PC-9 (cell line): ENCODE measurements around the gene PI4K2B. TPM values are rescaled to one million over a fixed set of nuclear protein-coding genes. Genes with fewer than 3 reads are reported as not detected.

Source experiments
- Bru-seq: library from RNA; stranded (reverse); fragments of 400-500 nt; gene quantifications from one replicate; lab custom pipeline; 2021; lab: Mats Ljungman, UMichigan
- BruChase-seq, 2 experiments: library from RNA; stranded (reverse); fragments of 400-500 nt; gene quantifications; one replicate each; lab custom pipeline; 2021; lab: Mats Ljungman, UMichigan
- BruUV-seq: library from RNA; stranded (reverse); fragments of 400-500 nt; replicated peaks from 2 replicates; lab custom pipeline; 2021; lab: Mats Ljungman, UMichigan
- CTCF ChIA-PET: fragments of 300-600 bp; sonication (Branson Sonifier 250); formaldehyde crosslinking; loops from one replicate; lab custom pipeline; 2022; ENCODE audit warnings: antibody characterized with exemption; lab: Charles Lee
- POLR2A ChIA-PET: fragments of 300-600 bp; sonication (Branson Sonifier 250); formaldehyde crosslinking; loops from one replicate; lab custom pipeline; 2022; ENCODE audit warnings: antibody characterized with exemption; ENCODE audit not compliant: unreplicated experiment; lab: Charles Lee
- DNase-seq, 2 experiments: peaks; one replicate each; pipeline versions ENCODE4 v3.0.0 to v3.0.0-alpha.2; 2015 to 2022; ENCODE audit warnings: mixed read lengths in 1 of 2
- H2AFZ ChIP-seq: fragments of 200-600 bp; sonication (generic); 2 replicates; pipeline ENCODE4 v1.8.1; 2017; ENCODE audit warnings: antibody characterized with exemption
- H3F3A ChIP-seq: fragments of 200-600 bp; sonication (generic); 2 replicates; pipeline ENCODE4 v1.8.1; 2017; ENCODE audit warnings: antibody characterized with exemption, mild to moderate bottlenecking, low read depth; ENCODE audit not compliant: insufficient read depth
- H3K27ac ChIP-seq: fragments of 200-600 bp; sonication (generic); 2 replicates; pipeline ENCODE4 v1.6.1; 2016; ENCODE audit warnings: mixed run types
- H3K27me3 ChIP-seq: fragments of 200-600 bp; sonication (generic); 2 replicates; pipeline ENCODE4 v1.6.1; 2016; ENCODE audit warnings: low read depth, mixed run types; ENCODE audit not compliant: insufficient read depth
- H3K36me3 ChIP-seq: fragments of 200-600 bp; sonication (generic); 2 replicates; pipeline ENCODE4 v1.6.1; 2016; ENCODE audit warnings: low read depth, mixed run types
- H3K4me1 ChIP-seq: fragments of 200-600 bp; sonication (generic); replicated peaks from 2 replicates; pipeline ENCODE4 v1.6.1; 2016; ENCODE audit warnings: mixed run types; ENCODE audit not compliant: insufficient read depth
- H3K4me2 ChIP-seq: fragments of 200-600 bp; sonication (generic); 2 replicates; pipeline ENCODE4 v1.6.1; 2017; ENCODE audit warnings: mixed run types
- H3K4me3 ChIP-seq: fragments of 200-600 bp; sonication (generic); 2 replicates; pipeline ENCODE4 v1.6.1; 2016; ENCODE audit warnings: mixed run types
- H3K79me2 ChIP-seq: fragments of 200-600 bp; sonication (generic); 2 replicates; pipeline ENCODE4 v1.6.1; 2017; ENCODE audit warnings: low read depth, mixed run types
- H3K9me2 ChIP-seq: fragments of 200-600 bp; sonication (generic); 2 replicates; pipeline ENCODE4 v1.8.1; 2017; ENCODE audit warnings: mild to moderate bottlenecking; ENCODE audit not compliant: insufficient read depth
- H3K9me3 ChIP-seq: fragments of 200-600 bp; sonication (generic); 2 replicates; pipeline ENCODE4 v1.8.1; 2016; ENCODE audit warnings: low read depth; ENCODE audit not compliant: insufficient read depth
- H4K20me1 ChIP-seq: fragments of 200-600 bp; sonication (generic); 2 replicates; pipeline ENCODE4 v1.8.1; 2017; ENCODE audit not compliant: insufficient read depth
- CTCF ChIP-seq: fragments of 200-600 bp; sonication (generic); conservative IDR thresholded peaks from 2 replicates; pipeline ENCODE4 v1.6.1; 2017; ENCODE audit warnings: mixed run types, antibody characterized with exemption, mild to moderate bottlenecking, moderate library complexity
- EZH2 ChIP-seq: fragments of 200-600 bp; sonication (generic); IDR thresholded peaks from 2 replicates; pipeline ENCODE4 v1.8.0; 2017; ENCODE audit warnings: antibody characterized with exemption, low read depth
- intact Hi-C: fragments of 100-400 bp; cut with micrococcal nuclease; formaldehyde crosslinking; loops from one replicate; pipeline ENCODE4 v1.10.0; 2022; ENCODE audit not compliant: unreplicated experiment
- long read RNA-seq: library from polyadenylated mRNA; stranded (forward); transcript quantifications from one replicate; pipeline ENCODE4 v2.0.0, GENCODE V29; 2022
- total RNA-seq: library from RNA; stranded (reverse); gene quantifications from 2 replicates; pipeline ENCODE4 v1.2.3, GENCODE V29; 2021

The PI4K2B gene
- 16.4 and 19.3 TPM in 2 replicates for total RNA-seq
- percentile 81 among the genes with signal in this experiment for Bru-seq, nascent RNA
- percentile 93 among the genes with signal in this experiment for BruChase-seq, experiment 1, labeled RNA remaining after a 2-hour chase
- BruChase-seq, experiment 2, labeled RNA remaining after a 6-hour chase, result percentile 97 among the genes with signal in this experiment
- long read RNA-seq, transcript PI4K2B-201 (10 exons, 3,540 nt), result major isoform, 28 of 51 reads
- long read RNA-seq, partial matches to known transcripts, result 0 of 51 reads
- long read RNA-seq, other reads (novel, unspliced or antisense), result 23 of 51 reads

GRCh38 chr4:25233737-25234389 lies at the start of gene PI4K2B:
Gene PI4K2B, plus strand, starts transcription at chr4:25234033. Its CDS starts 131 bp downstream, at chr4:25234164.
- intact Hi-C loops, result loop anchor here (1.0 to 5.0 kb wide), 3 partner anchors 74 to 133 kb away; partner anchors contain the start of genes SEPSECS and ZCCHC4
- no peaks in the 10 kb centered on the region for H3K36me3 ChIP-seq
- no peaks in the 10 kb centered on the region for H3K27me3 ChIP-seq
- H2AFZ ChIP-seq, result peak within 1 kb of the TSS; percentile 88
- H3K4me1 ChIP-seq, result peaks cover 5% of the 10 kb centered on the region
- no TSS peak for BruUV-seq
- H3K9me3 ChIP-seq, result no peaks in the 10 kb centered on the region
- H4K20me1 ChIP-seq, result no peaks in the 10 kb centered on the region
- H3K9me2 ChIP-seq, result no peaks in the 10 kb centered on the region
- H3F3A ChIP-seq, result peaks cover 4% of the 10 kb centered on the region; the same call in 1 of the 2 replicates
- ChIA-PET POLR2A (interaction anchor here (0.5 to 1.0 kb wide), 5 partner anchors 72 to 761 kb away, joined by 4 to 12 read pairs (median 8); partner anchors contain the start of genes SEPSECS and ZCCHC4), CTCF (interaction anchor here (0.5 to 2.2 kb wide), 2 partner anchors 79 to 112 kb away, joined by 4 to 12 read pairs; partner anchors contain the start of gene ZCCHC4)
- peak within 1 kb of the TSS; percentile 83 for H3K4me2 ChIP-seq
- TF ChIP-seq EZH2 (no peak), CTCF (no peak)
- DNase-seq, result peak; percentile 77 to 94
- H3K79me2 ChIP-seq, result peaks cover 31% of the 10 kb centered on the region
- H3K27ac ChIP-seq, result peak within 1 kb of the TSS; percentile 26
- H3K4me3 ChIP-seq, result peak within 1 kb of the TSS; percentile 78

- intact Hi-C loops, result no loop called here
- no peak overlapping the region for H2AFZ ChIP-seq
- H3F3A ChIP-seq, result no peaks in the 10 kb centered on the region
- no TSS peak for BruUV-seq
- no peaks in the 10 kb centered on the region for H3K9me3 ChIP-seq
- no peak overlapping the region for H3K4me3 ChIP-seq
- DNase-seq, result no peak
- H3K79me2 ChIP-seq, result no peaks in the 10 kb centered on the region
- no peaks in the 10 kb centered on the region for H3K9me2 ChIP-seq
- ChIA-PET POLR2A (no interaction called here), CTCF (no interaction called here)
- H3K4me2 ChIP-seq, result no peak overlapping the region
- no peaks in the 10 kb centered on the region for H3K4me1 ChIP-seq
- H4K20me1 ChIP-seq, result no peaks in the 10 kb centered on the region
- H3K36me3 ChIP-seq, result no peaks in the 10 kb centered on the region
- no peaks in the 10 kb centered on the region for H3K27me3 ChIP-seq
- H3K27ac ChIP-seq, result no peak overlapping the region
- TF ChIP-seq CTCF (no peak), EZH2 (no peak)
Observed at GRCh38 chr4:25184056-25184455, 49.8 kb upstream of the PI4K2B start.

GRCh38 chr4:25190407-25190806 lies 43.4 kb upstream of the PI4K2B start:
- no peaks in the 10 kb centered on the region for H3K79me2 ChIP-seq
- H3K27me3 ChIP-seq, result no peaks in the 10 kb centered on the region
- H3K4me3 ChIP-seq, result no peak overlapping the region
- DNase-seq, result no peak
- H2AFZ ChIP-seq, result no peak overlapping the region
- H3K9me2 ChIP-seq, result no peaks in the 10 kb centered on the region
- no peaks in the 10 kb centered on the region for H3F3A ChIP-seq
- TF ChIP-seq CTCF (no peak), EZH2 (no peak)
- no peaks in the 10 kb centered on the region for H4K20me1 ChIP-seq
- no peak overlapping the region for H3K27ac ChIP-seq
- H3K36me3 ChIP-seq, result no peaks in the 10 kb centered on the region
- H3K4me1 ChIP-seq, result no peaks in the 10 kb centered on the region
- POLR2A ChIA-PET, result no interaction called here
- no peak overlapping the region for H3K4me2 ChIP-seq
- intact Hi-C loops, result no loop called here
- H3K9me3 ChIP-seq, result no peaks in the 10 kb centered on the region
- BruUV-seq, result no TSS peak
- CTCF ChIA-PET, result no interaction called here
